GM13977 (cell line): Measurements from ENCODE around the gene METTL21A.

Source experiments
- DNase-seq: peaks from one replicate; pipeline ENCODE4 v3.0.0; 2012; ENCODE audit warnings: low spot score
- CTCF ChIP-seq: IDR thresholded peaks from 2 replicates; pipeline ENCODE4 v1.5.1; 2012; ENCODE audit warnings: mild to moderate bottlenecking, control low read depth; ENCODE audit not compliant: insufficient read depth; ENCODE audit errors: extremely low read depth, missing control alignments
- in situ Hi-C: fragments of 300-500 bp; cut with MboI; formaldehyde crosslinking; loops from one replicate; pipeline ENCODE4 v1.12.0; 2022; ENCODE audit warnings: low sequenced_read_pairs, low pct_unique_long_range_greater_than_20kb, mixed read lengths, inconsistent platforms; ENCODE audit not compliant: unreplicated experiment

METTL21A gene

GRCh38 chr2:207594264-207594663, 30.9 kb downstream of the METTL21A start:
- in situ Hi-C loops, result loop anchor here (5.0 kb wide), 1 partner anchor 57 kb away; no protein-coding TSS in a partner anchor
- TF ChIP-seq CTCF, result no peak
- DNase-seq, result no peak

GRCh38 chr2:207593277-207593676, 31.9 kb downstream of the METTL21A start:
- no peak for DNase-seq
- no peak for TF ChIP-seq CTCF
- in situ Hi-C loops, result loop anchor here (5.0 kb wide), 1 partner anchor 56 kb away; no protein-coding TSS in a partner anchor

GRCh38 chr2:207589143-207589542, 36.1 kb downstream of the METTL21A start:
- in situ Hi-C loops, result no loop called here
- DNase-seq, result no peak
- no peak for TF ChIP-seq CTCF

GRCh38 chr2:207587305-207587704, 37.9 kb downstream of the METTL21A start:
- in situ Hi-C loops, result no loop called here
- no peak for DNase-seq
- no peak for TF ChIP-seq CTCF

- in situ Hi-C loops, result no loop called here
- no peak for DNase-seq
- no peak for TF ChIP-seq CTCF
Observed at GRCh38 chr2:207584952-207585351, 40.2 kb downstream of the METTL21A start.

- TF ChIP-seq CTCF, result no peak
- in situ Hi-C loops, result no loop called here
- no peak for DNase-seq
Observed at GRCh38 chr2:207571370-207571769, 53.8 kb downstream of the METTL21A start.

GRCh38 chr2:207567671-207568070, 57.5 kb downstream of the METTL21A start:
- in situ Hi-C loops, result no loop called here
- no peak for TF ChIP-seq CTCF
- no peak for DNase-seq
